ENCODE measurements around the gene ZNF133.
"Not testable (repeated sequence)": the region's sequence is repeated elsewhere in the genome, so short reads cannot be mapped to it uniquely, and the experiment has no call there.

ZNF133 gene

GRCh38 chr20:18287546-18287914, 797 bp upstream of the ZNF133 start:
- DNase-seq, result no peak

DNA sequence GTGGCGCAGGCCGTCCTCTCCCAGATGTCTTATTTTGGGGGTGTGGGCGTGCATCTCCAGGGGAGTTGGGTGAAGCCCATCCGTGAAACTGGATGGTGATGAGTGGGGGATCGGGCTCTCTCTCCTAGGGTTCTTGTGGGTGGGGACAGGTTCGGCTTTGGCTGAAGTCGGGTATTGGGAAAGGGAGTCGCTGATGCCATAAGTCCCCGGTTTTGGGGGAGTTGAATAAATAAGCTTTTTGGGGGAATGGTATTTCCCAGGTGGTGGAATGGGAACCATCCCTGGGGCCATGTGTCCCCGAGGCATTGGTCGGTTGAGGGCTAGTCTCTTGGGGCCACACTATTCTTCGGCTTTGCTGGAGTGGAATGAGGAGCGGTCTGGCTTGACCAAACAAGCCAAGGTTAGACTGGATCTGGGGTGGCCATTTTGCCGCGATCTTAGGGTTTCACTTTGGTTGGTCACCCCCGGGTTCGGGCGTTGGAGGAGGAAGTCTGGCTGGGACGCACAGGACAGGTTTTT, 481 bp downstream of the ZNF133 start:
- no peak for DNase-seq

DNA sequence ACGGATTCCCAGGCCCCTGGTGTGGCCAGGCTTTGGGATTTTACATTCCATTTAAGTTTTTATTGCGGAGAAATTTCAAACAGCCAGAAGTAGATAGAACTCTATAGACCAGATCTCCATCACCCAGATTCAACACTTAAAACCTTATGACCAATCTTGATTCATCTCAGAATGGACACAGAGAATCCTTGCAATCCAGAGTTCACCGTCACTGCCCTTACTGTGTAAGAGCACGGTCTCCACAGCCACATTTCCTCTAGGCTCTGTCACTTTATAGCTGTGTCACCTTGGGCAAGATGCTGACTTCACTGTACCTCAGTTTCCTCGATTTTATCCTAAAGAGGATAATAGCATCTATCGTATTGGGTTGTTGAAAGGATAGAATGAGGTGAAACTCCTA, 979 bp downstream of the ZNF133 start:
- no peak for DNase-seq

GRCh38 chr20:18299364-18299763, 11.0 kb downstream of the ZNF133 start:
- no peak for DNase-seq

DNA sequence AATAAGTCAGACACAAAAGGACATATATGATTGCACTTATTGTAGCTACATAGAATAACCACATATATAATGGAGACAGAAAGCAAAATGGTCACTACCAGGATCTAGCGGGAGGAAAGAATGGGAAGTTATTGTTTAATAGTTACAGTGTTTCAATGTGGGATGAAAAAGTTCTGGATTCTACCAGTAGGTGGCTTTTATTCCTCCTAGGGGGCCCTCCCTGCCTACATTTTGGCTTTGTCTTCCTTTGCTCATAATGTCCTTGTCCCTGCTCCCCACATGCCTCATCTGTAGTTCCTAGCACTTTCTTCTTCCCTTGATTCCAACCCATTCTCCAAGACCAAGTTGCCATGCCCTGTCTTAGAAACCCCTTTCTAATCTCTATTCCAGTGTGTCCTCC, 16.3 kb downstream of the ZNF133 start:
- no peak for DNase-seq

DNA sequence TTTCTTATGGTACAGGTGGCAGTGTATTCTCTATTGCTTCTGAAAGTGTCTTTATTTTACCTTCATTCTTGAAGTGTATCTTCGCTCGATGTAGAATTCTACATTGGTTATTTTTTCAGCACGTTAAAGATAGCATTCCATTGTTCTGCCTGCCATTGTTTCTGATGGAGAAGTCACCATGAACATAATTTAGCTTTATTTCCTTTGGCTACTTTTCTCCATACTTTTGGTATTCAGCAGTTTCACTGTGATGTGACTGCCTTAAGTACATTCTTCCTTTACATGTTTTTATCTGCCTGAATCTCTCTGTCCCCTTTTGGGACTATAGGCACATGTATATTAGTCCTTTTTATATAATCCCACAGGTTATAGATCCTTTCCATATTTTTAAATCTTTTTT, 19.0 kb downstream of the ZNF133 start:
- DNase-seq, result no peak

- no peak for DNase-seq
These were observed 21.7 kb downstream of the ZNF133 start for GRCh38 chr20:18310051-18310450.

DNA sequence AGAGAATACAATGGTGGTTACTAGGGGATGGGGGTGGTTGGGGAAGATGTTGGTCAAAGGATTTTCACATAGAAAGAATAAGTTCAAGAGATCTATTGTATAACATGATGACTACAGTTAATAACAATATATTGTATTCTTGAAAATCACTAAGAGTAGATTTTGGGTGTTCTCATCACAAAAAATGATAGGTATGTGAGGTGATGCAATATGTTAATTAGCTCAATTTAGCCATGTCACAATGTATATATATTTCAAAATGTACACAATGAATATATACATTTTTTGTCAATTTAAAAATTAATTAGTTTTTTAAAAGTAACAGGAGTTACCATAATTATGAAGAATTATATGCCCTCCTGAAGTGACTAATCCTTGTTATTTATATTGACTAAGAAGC, 22.3 kb downstream of the ZNF133 start:
- DNase-seq, result no peak

GRCh38 chr20:18312723-18313122, 24.4 kb downstream of the ZNF133 start:
- no peak for DNase-seq

DNA sequence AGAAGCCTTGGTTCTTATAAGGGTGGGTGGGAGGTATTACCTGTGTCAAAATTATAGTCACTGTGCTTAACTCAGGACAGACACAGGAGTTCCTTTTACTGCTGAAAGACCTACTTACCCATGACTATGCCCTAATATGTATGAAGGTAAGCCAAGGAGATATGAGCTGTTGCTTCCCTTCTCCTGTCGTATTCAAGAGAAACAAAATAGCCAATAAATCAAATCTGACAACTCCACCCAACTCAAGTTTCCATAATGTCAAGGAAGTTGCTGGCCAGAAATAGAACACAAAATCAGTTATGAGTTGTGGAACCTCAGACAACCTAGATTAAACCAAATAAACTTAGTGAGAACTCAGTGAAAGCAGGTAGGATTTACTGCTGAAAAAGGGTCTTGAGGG, 25.1 kb downstream of the ZNF133 start:
- DNase-seq, result no peak

GRCh38 chr20:18314786-18315406, 26.6 kb downstream of the ZNF133 start:
- no peak for DNase-seq

GRCh38 chr20:18316166-18316565, 27.8 kb downstream of the ZNF133 start:
- DNase-seq, result no peak

DNA sequence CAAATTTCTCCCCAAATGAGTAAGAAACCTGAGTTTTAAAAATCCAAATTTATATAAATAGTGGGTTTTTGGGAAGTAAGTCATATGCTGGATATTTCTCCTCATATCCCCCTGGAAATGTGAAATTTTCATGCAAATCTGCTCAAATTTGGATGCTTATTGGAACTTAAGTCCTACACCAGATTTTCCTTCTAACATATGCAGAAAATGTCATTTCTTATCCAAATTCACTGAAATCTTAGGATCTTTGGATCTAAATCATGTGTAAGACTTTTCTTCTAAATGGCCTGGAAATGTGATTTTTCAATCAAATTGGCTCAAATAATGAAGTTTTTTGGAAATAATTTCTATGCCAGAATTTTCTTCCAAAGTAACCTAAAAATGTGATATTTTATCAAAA, 33.0 kb downstream of the ZNF133 start:
- DNase-seq, result no peak

GRCh38 chr20:18321976-18322950, 33.9 kb downstream of the ZNF133 start:
- no peak for DNase-seq

DNA sequence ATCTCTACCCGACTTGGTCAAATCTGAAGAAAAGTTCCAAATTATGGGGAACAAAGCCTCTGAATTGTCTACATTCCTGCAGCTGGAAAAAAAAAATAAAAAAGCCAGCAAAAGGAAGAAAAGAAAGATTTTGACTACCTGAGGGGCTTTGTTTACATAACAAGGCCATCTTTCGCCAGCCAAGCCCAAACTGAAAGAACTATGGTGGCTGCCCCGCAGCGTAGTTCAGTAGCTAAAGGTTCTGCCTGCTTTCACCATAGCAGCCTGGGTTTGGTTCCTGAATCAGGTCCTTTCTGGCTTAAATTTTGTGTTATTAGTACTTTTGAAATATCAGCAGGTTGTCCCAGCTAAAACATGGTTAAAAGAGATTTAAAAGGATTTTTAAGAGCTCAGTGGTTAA, 35.4 kb downstream of the ZNF133 start:
- no peak for DNase-seq

GRCh38 chr20:18324596-18325089, 36.3 kb downstream of the ZNF133 start:
- no peak for DNase-seq

- DNase-seq, result no peak
These were observed 38.7 kb downstream of the ZNF133 start for GRCh38 chr20:18326990-18327389.

- no peak for DNase-seq
These were observed 43.4 kb downstream of the ZNF133 start for GRCh38 chr20:18331694-18332093.

DNA sequence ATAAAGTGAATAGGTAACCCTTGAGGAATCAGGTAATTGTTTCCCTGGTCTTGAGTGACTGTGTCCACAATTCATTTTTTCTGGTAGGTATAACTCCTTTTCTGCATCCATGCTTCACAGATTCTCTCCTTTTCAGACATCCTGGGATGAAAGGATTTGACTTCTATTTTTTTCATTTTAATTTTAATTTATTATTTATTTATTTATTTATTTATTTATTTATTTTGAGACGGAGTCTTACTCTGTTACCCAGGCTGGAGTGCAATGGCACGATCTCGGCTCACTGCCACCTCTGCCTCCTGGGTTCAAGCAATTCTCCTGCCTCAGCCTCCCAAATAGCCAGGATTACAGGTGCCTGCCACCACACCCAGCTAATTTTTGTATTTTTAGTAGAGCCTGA, 61.4 kb downstream of the ZNF133 start:
- DNase-seq, result not testable (repeated sequence)

DNA sequence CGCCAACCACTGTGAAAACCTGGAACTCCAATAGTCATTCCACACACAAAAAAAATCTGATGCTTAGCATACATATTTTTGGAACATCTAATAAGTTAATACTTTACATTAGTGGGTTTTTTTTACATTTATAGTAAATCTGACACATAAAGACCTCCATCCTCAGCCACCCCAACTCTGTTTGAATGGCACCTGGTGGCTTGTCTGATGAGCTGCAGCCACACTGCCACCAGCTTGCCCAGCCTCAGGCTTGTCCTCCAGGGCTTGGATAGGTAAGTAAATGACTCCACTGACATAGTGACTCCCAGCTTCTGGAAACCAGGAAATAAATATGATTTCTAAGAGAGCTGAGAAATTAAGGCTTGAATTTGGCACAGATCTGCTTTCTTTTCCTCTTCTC, 71.5 kb downstream of the ZNF133 start:
- no peak for DNase-seq

DNA sequence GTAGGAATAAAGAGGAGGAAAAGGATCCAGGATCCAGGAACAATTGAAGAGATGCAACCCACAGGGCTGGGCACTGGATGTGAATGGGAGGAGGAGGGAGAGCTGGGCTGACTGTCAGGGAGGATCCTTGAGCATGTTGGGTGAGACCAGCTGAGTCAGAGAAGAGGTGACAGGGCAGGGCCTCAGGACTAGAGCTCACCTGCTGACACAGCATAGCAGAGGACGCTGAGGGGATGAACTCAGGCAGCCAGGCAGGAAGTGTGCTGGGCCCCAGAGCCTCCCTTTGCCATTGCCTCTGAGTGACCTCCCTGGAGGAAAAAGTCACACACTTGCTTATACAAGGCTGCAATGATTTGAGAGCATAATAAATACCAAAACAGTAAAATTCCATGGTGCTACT, 72.3 kb downstream of the ZNF133 start:
- DNase-seq, result no peak

DNA sequence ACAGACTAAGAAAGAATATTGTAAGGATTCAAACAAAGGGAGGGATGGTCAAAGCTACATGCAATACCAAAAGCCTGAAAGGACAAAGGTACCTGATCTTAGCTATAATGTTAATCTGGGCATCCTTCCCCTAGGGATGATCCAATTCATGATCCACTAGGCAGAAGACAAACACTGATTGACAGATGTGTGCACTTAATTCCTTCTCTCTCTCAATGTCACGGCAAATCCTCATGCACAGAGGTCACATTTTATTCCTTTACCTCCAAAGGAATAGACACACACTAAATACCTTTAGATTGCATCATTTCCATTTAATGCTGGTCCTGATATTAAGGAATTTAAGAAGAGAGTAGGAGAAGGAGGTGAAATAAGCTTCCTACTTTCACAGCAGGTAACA, 73.4 kb downstream of the ZNF133 start:
- DNase-seq, result no peak

- no peak for DNase-seq
These were observed 74.6 kb downstream of the ZNF133 start for GRCh38 chr20:18362916-18363315.

DNA sequence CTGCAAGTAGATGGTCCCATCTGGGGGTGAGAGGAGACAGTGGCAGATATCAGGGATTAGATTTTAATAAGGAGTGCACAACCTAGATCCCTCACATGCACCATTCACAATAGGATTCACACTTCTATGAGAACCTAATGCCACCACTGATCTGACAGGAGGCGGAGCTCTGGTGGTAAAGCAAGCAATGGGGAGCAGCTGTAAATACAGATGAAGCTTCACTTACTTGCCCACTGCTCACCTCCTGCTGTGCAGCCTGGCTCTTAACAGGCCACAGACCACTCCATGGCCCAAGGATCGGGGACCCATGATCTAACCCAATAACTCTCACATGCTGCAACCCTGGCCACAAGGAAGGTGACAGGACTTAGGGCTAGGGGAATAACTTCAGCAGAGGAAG, 75.4 kb downstream of the ZNF133 start:
- no peak for DNase-seq
